Hair follicular keratinocyte (primary cell): ENCODE results near the gene IGSF6. TPM values are rescaled to one million over a fixed set of nuclear protein-coding genes. Genes with fewer than 3 reads are reported as not detected.

Experiments
- total RNA-seq: library from RNA; depleted of rRNA; stranded (reverse); fragments of >200 nt; gene quantifications from 2 replicates; pipeline ENCODE4 v1.2.3, GENCODE V29; 2015

Gene IGSF6
- total RNA-seq: 0.15 TPM in 1 of 2 replicates, not detected in the other

DNA sequence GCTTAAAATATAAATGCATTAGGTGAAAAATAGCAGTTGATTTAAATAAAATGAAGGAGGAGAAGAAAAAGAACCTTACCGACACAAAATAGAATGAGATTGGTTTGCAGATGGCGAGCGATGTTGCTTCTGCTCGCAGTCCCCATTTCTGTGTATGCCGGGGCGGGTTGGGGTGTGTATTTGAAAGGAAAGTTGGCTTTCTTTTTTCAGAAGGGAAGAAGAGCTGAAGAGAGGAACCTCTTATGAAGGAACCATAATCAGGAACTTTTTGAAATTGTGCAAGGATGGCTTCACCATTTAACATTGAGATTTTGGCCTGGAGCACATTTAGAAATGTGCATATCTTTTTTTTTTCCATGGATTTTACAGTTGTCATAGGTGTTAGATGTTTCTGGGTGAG, at the start of gene IGSF6:
Gene IGSF6, minus strand, starts transcription at position 156 of the 400 bp plus-strand sequence. Its CDS starts 10 bp downstream, at position 146.

GRCh38 chr16:21663889-21664647, 11.7 kb upstream of the IGSF6 start, which contains the start of gene OTOA:
Gene OTOA, plus strand, starts transcription at chr16:21663968. Its CDS starts 14,547 bp downstream, at chr16:21678515.

DNA sequence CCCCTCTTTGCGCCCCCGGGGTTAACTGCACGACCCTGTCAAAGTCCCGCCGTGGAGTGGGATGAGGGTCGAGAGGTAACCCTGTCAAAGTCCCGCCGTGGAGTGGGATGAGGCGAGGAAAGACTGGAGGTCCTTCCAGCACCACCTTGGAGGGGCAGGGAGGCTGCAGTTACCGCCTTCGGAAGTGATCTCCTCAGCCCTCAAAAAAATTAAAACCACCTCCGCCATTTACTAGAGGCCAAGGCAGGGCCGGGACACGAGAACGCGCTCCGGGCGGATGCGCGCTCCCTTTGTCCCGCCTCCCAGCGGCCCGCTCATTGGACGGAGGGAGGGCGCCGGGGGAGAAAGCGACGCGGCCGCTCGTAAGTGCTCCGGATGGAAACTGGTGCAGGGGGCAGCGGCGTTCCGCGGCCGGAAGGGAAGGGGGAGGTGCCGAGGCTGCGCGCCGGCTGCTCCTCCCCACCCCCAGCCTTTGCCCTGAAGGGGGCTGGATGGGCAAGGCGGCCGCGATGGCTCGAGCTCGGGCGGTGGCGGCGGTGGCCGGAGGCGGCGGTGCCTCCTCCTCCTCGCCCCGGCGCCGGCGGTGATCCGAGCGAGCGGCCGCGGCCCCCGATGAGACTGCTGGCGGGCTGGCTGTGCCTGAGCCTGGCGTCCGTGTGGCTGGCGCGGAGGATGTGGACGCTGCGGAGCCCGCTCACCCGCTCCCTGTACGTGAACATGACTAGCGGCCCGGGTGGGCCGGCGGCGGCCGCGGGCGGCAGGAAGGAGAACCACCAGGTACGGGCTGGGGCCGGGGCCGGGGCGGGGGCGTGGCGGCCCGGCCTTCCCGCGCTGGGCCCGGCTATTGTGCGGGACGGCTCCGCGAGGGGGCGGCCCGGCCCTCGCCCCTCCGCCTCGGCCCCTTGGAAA, 53.0 kb downstream of the IGSF6 start, which contains the start of gene METTL9:
Gene METTL9, plus strand, starts transcription at position 456 of the 909 bp plus-strand sequence. Its CDS starts 157 bp downstream, at position 613.

Other genes with a start within 250 kb of the IGSF6 start
- 136 and 152 TPM in 2 replicates for gene METTL9, start 53.0 kb downstream of the IGSF6 start, total RNA-seq
- not detected in 2 replicates for gene OTOA, start 11.4 kb upstream of the IGSF6 start, total RNA-seq
- gene NPIPB4, start 205.1 kb upstream of the IGSF6 start, total RNA-seq: 9.1 and 9.3 TPM in 2 replicates